LNCaP clone FGC (cell line): ENCODE results near the gene TRA2B.
"Not testable (repeated sequence)": the region's sequence is repeated elsewhere in the genome, so short reads cannot be mapped to it uniquely, and the experiment has no call there.

Experiments
- DNase-seq: peaks from one replicate; pipeline ENCODE4 v3.0.0-alpha.2; 2011; ENCODE audit warnings: low read depth
- H3K4me3 ChIP-seq: 2 replicates; pipeline ENCODE4 v1.5.1; 2011; ENCODE audit warnings: mild to moderate bottlenecking, low read depth, low read length, control low read depth
- CTCF ChIP-seq: IDR thresholded peaks from 2 replicates; pipeline ENCODE4 v1.5.1; 2012; ENCODE audit warnings: mild to moderate bottlenecking; ENCODE audit not compliant: control insufficient read depth, insufficient read depth; ENCODE audit errors: extremely low read depth

TRA2B gene

DNA sequence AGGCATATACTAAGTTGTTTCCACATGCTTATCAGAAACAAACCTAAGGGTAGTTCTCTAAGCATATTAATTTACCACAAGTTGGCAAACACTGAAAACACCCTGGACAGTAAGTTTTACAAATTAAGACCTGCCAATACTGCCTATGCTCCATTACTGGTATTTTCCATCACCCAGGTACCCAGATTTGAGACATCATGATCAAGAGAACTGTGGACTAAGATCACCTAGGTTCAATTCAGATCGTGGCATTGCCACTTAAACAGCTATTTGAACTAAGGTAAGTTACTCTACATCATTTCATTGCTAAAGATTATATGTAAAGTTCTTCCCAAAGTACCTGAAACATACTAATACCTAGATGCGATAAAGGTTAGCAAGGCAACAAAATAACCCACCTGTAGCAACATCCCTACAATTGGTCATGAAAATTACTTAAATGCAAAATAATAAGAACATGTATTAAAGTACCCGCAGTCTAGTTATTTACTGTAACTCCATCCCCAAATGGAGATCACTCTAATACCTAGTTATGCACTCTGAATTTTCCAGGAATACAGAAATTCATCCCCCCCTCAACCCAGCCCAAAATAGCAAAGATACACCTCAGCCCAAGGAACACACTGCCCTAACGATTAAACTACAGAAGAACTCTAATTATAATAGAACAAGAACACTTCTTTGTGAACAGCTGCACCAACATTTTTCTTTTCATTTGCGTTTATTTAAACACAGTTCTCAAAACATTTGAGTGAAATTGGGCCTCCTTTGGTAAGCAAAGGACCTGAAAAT lies 21.6 kb downstream of the TRA2B start:
- TF ChIP-seq CTCF, result no peak

GRCh38 chr3:185915642-185916041 lies 22.2 kb downstream of the TRA2B start:
- DNase-seq, result no peak
- H3K4me3 ChIP-seq, result no peak overlapping the region
- TF ChIP-seq CTCF, result no peak

More for the DNA sequence above, 21.6 kb downstream of the TRA2B start:
- no peak overlapping the region for H3K4me3 ChIP-seq
- no peak for DNase-seq

GRCh38 chr3:185914911-185915629 lies 22.7 kb downstream of the TRA2B start:
- DNase-seq, result peak; percentile 41
- no peak for TF ChIP-seq CTCF
- no peak overlapping the region for H3K4me3 ChIP-seq

- DNase-seq, result no peak
- no peak for TF ChIP-seq CTCF
- H3K4me3 ChIP-seq, result no peak overlapping the region
Observed at GRCh38 chr3:185912929-185913901, 24.6 kb downstream of the TRA2B start.

DNA sequence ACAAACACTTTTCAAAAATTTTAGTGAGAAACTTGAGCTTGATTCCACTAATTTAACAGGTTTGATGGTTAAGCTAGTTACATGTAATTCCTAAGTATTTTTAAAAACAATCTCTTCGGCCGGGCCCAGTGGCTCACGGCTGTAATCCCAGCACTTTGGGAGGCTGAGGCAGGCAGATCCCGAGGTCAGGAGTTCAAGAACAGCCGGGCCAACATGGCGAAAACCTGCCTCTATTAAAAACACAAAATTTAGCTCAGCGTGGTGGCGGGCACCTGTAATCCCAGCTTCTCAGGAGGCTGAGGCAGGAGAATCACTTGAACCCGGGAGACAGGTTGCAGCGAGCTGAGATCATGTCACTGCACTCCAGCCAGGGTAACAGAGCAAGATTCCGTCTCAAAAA lies 25.3 kb downstream of the TRA2B start:
- H3K4me3 ChIP-seq, result no peak overlapping the region
- no peak for DNase-seq
- no peak for TF ChIP-seq CTCF

DNA sequence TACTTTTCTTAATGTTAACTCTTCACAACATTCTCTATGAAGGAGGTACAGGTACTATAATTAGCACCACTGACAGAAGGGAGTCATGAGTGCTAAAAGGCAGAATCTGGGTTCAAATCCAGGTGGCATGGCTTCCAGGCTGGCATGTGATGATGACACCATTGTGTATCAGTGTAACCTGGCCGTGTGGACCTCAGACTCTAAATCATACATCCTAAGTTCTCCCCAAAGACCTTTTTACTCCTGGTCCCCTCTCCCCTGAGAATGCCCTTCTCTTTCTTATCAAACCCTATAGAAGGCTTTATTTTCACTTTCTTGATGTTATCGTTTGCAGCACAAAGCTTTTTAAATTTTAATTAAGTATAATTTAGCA lies 26.8 kb downstream of the TRA2B start:
- not testable (repeated sequence) for H3K4me3 ChIP-seq, DNase-seq

DNA sequence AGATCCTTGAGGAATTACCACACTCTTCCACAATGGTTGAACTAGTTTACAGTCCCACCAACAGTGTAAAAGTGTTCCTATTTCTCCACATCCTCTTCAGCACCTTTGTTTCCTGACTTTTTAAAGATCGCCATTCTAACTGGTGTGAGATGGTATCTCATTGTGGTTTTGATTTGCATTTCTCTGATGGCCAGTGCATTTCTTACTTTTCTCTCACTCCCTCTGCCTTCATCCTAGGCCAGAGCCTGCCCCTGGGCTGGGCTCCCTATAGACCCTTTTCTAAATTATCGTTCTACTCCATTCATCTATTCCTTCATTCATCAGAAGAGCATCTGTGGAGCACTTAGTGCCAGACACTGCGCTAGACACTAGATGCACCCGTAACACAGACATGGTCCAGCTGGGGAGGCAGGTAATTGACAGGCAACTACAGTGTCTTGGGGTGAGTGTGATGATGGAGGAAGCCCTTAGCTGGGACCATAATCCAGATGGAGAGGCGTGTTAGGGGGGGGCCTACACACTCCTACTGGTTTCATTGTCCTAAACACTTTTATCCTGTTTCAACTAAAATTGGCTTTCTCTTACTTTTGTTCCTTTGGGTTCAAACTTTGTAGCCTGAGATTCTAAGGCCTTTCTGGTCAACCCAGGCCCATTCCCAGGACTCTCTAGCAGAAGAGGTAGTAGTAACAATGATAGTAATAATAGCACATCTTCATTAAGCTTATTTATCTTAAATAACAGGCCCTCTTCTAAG lies 27.3 kb downstream of the TRA2B start:
- not testable (repeated sequence) for DNase-seq

DNA sequence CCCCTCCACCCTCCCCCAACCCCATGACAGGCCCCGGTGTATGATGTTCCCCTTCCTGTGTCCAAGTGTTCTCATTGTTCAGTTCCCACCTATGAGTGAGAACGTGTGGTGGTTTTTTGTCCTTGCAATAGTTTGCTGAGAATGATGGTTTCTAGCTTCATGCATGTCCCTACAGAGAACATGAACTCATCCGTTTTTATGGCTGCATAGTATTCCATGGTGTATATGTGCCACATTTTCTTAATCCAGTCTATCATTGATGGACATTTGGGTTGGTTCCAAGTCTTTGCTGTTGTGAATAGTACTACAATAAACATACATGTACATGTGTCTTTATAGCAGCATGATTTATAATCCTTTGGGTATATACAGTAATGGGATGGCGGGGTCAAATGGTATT lies 27.9 kb downstream of the TRA2B start:
- not testable (repeated sequence) for DNase-seq, H3K4me3 ChIP-seq

More for the DNA sequence above, 27.3 kb downstream of the TRA2B start:
- not testable (repeated sequence) for H3K4me3 ChIP-seq
